Ammon's horn (tissue), 1 donor: ENCODE data around the gene USH2A.
"Not testable (repeated sequence)": the region's sequence is repeated elsewhere in the genome, so short reads cannot be mapped to it uniquely, and the experiment has no call there.

ENCODE experiments used
- DNase-seq: peaks from one replicate; pipeline ENCODE4 v3.0.0-alpha.2; 2016; ENCODE audit warnings: low spot score

USH2A gene

GRCh38 chr1:216410026-216410425, 13.2 kb downstream of the USH2A start:
- DNase-seq, result no peak

GRCh38 chr1:216390956-216391355, 32.3 kb downstream of the USH2A start:
- no peak for DNase-seq

- DNase-seq, result no peak
Observed at GRCh38 chr1:216389774-216390173, 33.5 kb downstream of the USH2A start.

GRCh38 chr1:216388558-216388957, 34.7 kb downstream of the USH2A start:
- no peak for DNase-seq

- DNase-seq, result no peak
Observed at GRCh38 chr1:216387782-216388181, 35.5 kb downstream of the USH2A start.

GRCh38 chr1:216379441-216379840, 43.8 kb downstream of the USH2A start:
- DNase-seq, result no peak

- DNase-seq, result no peak
Observed at GRCh38 chr1:216368249-216368648, 55.0 kb downstream of the USH2A start.

GRCh38 chr1:216366979-216367378, 56.3 kb downstream of the USH2A start:
- DNase-seq, result no peak

GRCh38 chr1:216356945-216357344, 66.3 kb downstream of the USH2A start:
- DNase-seq, result no peak

- no peak for DNase-seq
Observed at GRCh38 chr1:216350186-216350585, 73.1 kb downstream of the USH2A start.

- DNase-seq, result no peak
Observed at GRCh38 chr1:216346526-216346925, 76.7 kb downstream of the USH2A start.

- not testable (repeated sequence) for DNase-seq
Observed at GRCh38 chr1:216340542-216340941, 82.7 kb downstream of the USH2A start.

- no peak for DNase-seq
Observed at GRCh38 chr1:216332462-216332861, 90.8 kb downstream of the USH2A start.

- DNase-seq, result no peak
Observed at GRCh38 chr1:216332003-216332402, 91.2 kb downstream of the USH2A start.

GRCh38 chr1:216331211-216331610, 92.0 kb downstream of the USH2A start:
- DNase-seq, result no peak

- no peak for DNase-seq
Observed at GRCh38 chr1:216330262-216330661, 93.0 kb downstream of the USH2A start.

GRCh38 chr1:216325946-216326345, 97.3 kb downstream of the USH2A start:
- no peak for DNase-seq

- DNase-seq, result no peak
Observed at GRCh38 chr1:216325336-216325735, 97.9 kb downstream of the USH2A start.

- DNase-seq, result no peak
Observed at GRCh38 chr1:216323344-216323743, 99.9 kb downstream of the USH2A start.

- DNase-seq, result no peak
Observed at GRCh38 chr1:216314379-216315095, 108.7 kb downstream of the USH2A start.

- peak; percentile 5 for DNase-seq
Observed at GRCh38 chr1:216310776-216311175, 112.5 kb downstream of the USH2A start.

GRCh38 chr1:216306830-216307229, 116.4 kb downstream of the USH2A start:
- DNase-seq, result no peak

- no peak for DNase-seq
Observed at GRCh38 chr1:216303690-216304089, 119.6 kb downstream of the USH2A start.

- DNase-seq, result no peak
Observed at GRCh38 chr1:216293683-216294082, 129.6 kb downstream of the USH2A start.
